AG04449 (cell line): ENCODE measurements around the gene FGFBP2.

ENCODE experiments used
- CTCF ChIA-PET: fragments of 350-600 bp; formaldehyde crosslinking; extraction: SDS; loops from one replicate; lab custom pipeline; 2021; ENCODE audit warnings: antibody characterized with exemption; lab: Yijun Ruan, JAX
- POLR2A ChIA-PET: fragments of 400-600, 350-600 bp; formaldehyde crosslinking; extraction: SDS; loops from one replicate; lab custom pipeline; 2020; ENCODE audit warnings: antibody characterized with exemption, inconsistent platforms; lab: Yijun Ruan, JAX
- DNase-seq: peaks from one replicate; pipeline ENCODE4 v3.0.0-alpha.2; 2010; ENCODE audit warnings: low read depth, low spot score
- H3K4me3 ChIP-seq: 2 replicates; pipeline ENCODE4 v1.5.1; 2011; ENCODE audit warnings: low read depth, mild to moderate bottlenecking, control low read depth, low read length
- TF ChIP-seq, protein P1 (sequence below): IDR thresholded peaks from one replicate; pipeline ENCODE4 v1.5.1; 2011; ENCODE audit warnings: mild to moderate bottlenecking, moderate library complexity, low read length, control low read depth, inconsistent platforms; ENCODE audit not compliant: insufficient read depth; ENCODE audit errors: missing control alignments

The FGFBP2 gene

DNA sequence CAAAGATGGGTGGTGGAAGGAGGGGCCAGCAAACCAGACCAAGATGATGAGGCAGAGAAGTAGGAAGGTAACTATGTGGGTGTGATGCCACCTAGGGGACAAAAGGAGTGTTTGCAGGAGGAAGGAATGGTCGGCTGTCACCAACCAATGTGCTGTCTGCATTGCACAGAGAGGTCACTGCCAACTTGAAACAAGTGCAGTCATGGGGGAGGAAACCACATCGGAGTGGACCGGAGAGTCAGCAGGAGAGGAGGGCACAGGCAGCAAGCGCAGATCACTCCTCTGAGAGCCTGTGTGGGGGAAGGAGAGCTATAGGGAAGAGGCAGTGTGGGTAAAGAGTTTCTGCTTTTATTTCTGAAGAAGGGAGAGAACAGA is 38.5 kb upstream of the FGFBP2 start:
- ChIA-PET POLR2A (no interaction called here), CTCF (interaction anchor here (0.6 to 7.1 kb wide), 40 partner anchors 9 to 526 kb away, joined by 3 to 96 read pairs (median 4); partner anchors contain the start of gene FGFBP2)
- TF ChIP-seq, protein P1, sequence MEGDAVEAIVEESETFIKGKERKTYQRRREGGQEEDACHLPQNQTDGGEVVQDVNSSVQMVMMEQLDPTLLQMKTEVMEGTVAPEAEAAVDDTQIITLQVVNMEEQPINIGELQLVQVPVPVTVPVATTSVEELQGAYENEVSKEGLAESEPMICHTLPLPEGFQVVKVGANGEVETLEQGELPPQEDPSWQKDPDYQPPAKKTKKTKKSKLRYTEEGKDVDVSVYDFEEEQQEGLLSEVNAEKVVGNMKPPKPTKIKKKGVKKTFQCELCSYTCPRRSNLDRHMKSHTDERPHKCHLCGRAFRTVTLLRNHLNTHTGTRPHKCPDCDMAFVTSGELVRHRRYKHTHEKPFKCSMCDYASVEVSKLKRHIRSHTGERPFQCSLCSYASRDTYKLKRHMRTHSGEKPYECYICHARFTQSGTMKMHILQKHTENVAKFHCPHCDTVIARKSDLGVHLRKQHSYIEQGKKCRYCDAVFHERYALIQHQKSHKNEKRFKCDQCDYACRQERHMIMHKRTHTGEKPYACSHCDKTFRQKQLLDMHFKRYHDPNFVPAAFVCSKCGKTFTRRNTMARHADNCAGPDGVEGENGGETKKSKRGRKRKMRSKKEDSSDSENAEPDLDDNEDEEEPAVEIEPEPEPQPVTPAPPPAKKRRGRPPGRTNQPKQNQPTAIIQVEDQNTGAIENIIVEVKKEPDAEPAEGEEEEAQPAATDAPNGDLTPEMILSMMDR, result peak; percentile 87
- H3K4me3 ChIP-seq, result no peak overlapping the region
- peak; percentile 14 for DNase-seq

DNA sequence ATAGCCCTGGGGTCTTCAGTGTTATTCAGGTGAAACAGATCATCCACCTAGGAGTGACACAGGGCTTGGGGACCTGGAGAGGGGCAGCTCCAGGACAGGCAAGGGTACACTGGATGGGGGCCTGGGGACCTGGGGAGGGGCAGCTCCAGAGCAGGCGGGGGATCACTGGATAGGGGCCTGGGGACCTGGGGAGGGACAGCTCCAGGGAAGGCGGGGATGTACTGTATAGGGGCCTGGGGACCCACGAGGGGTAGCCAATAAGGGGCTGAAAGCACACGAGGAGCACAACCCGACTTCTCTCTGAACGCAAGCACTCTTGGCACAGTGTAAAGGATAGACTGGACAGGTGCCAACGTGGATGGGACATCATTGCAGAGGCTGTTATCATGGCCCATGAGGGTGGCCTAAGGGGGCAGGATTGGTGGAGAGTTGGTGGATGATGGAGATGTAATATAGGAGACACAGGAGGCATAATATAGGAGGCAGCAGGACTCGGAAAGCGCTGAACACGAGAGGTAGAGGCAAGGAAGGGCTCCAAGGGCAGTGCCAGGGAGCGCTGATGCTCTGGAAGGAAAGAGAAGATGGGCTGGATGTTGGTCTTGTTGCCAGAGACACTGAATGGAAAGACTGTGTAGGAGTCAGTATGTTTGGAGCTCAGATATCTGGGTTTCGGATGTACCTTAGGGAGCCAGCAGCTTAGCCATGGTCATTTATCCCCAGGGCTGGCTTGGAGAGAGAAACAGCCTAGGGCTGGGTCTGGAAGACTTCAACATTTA is 37.9 kb upstream of the FGFBP2 start:
- CTCF ChIA-PET, result interaction anchor here (0.6 to 7.1 kb wide), 36 partner anchors 8 to 525 kb away, joined by 3 to 96 read pairs (median 4); partner anchors contain the start of gene FGFBP2
- POLR2A ChIA-PET, result no interaction called here
- DNase-seq, result no peak
- TF ChIP-seq, protein P1, result no peak
- H3K4me3 ChIP-seq, result no peak overlapping the region

DNA sequence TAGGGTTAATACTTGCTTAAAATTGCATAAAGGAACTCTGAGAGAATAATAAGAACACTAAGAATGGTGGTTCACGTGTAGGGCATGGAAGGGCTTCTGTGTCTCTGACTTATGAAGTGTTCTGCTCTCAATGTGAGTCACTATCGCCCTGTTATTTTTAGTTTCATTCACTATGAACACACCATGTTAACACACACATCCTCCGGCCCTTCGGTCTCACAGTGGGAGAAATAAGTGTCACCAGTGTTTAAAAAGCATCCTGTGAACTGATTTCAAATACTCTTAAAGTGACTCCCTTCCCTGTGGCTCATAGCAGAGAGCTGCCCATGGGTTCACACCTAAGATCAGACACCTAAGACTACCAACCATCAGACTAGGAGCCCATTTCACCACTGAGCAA is 33.8 kb upstream of the FGFBP2 start:
- ChIA-PET CTCF (interaction anchor here (1.4 to 4.9 kb wide), 8 partner anchors 8 to 191 kb away, joined by 4 to 33 read pairs (median 10); partner anchors contain the start of gene FGFBP2), POLR2A (no interaction called here)
- H3K4me3 ChIP-seq, result no peak overlapping the region
- no peak for DNase-seq
- TF ChIP-seq, protein P1, result no peak

DNA sequence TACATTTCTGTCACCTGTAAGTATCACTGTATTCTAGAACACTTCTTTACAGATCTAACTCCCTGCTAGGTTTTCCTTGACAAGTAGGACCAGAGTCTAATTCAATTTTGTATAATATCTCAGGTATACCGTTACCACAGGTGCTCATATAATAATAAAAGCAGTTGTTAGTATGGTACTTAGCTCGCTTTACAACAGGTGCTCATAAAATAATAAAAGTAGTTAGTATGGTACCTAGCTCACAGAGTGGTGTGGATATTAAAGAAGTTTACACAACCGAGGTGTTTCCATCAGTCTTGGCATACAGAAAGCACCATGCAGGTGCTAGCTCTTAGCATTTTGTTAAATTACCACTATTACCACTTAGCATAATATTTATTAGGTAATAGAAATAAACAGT is 32.9 kb upstream of the FGFBP2 start:
- DNase-seq, result no peak
- CTCF ChIA-PET, result interaction anchor here (0.9 to 4.9 kb wide), 8 partner anchors 9 to 190 kb away, joined by 3 to 33 read pairs (median 9); partner anchors contain the start of gene FGFBP2
- TF ChIP-seq, protein P1, result no peak
- H3K4me3 ChIP-seq, result no peak overlapping the region
- POLR2A ChIA-PET, result no interaction called here

DNA sequence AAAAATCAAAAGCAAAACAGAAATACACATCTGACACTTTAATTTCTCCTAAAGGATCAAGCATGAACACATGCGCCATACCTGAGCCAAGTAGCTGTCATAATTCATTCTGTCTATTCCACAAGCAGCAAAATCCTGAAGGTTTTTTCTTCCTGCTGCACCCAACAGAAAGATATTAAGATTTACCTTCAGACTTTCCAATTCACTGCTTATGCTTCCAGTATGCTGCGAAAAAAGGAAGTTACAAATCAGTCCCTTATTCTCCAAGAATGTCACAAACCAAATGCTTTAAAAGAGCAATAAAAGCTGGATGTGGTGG is 29.2 kb upstream of the FGFBP2 start:
- ChIA-PET CTCF (interaction anchor here (0.6 to 2.4 kb wide), 4 partner anchors 10 to 186 kb away, joined by 3 to 13 read pairs (median 6); no protein-coding TSS in a partner anchor), POLR2A (no interaction called here)
- TF ChIP-seq, protein P1, result no peak
- no peak for DNase-seq
- H3K4me3 ChIP-seq, result no peak overlapping the region

DNA sequence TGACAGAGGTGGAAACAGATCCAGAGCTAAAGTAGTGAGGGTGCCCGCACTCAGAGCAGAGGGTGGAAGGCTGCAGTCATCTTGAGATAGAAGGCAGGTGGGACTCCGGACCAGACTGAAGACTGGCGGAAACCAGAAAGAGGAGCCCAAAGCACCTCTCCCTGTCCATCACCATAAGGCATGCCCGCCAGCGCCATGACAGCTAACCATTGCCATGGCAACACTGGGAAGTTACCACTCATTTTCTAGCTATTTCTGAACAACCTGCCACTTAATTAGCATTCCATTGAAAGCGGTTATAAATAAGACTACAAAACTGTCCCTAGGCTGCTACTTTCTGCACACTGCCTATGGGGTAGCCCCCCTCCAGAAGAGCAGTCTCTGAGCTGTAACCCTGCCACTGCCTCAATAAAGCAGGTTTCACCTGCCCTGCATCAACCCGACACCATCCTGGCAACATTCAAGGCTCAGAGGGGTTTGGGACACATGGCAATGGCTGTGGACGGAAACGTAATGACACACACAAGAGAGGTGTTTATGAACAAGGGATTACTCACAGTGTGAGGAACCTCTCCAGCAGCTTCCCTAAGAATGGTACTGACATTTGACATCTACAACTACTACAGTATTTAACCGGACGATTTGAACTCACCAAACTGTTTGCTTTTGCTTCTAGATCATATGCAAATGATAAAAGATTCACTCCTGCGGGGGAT is 27.8 kb upstream of the FGFBP2 start:
- TF ChIP-seq, protein P1, result no peak
- ChIA-PET POLR2A (no interaction called here), CTCF (interaction anchor here (0.9 to 2.6 kb wide), 3 partner anchors 8 to 274 kb away, joined by 3 to 17 read pairs (median 3); no protein-coding TSS in a partner anchor)
- no peak for DNase-seq
- H3K4me3 ChIP-seq, result no peak overlapping the region
